ENCODE measurements around the gene DNAJC22. TPM values are rescaled to one million over a fixed set of nuclear protein-coding genes. Genes with fewer than 3 reads are reported as not detected.
A peak's percentile ranks its signal among the peaks of the same experiment; 100 is the strongest.

DNAJC22 gene
- total and polyA plus RNA-seq, 2 of the 13 experiments (the other 11 are each of a cell fraction or from before 2014, with no cell fraction given) = 25.2 to 31.7 TPM

- TF ChIP-seq ZNF572 (CRISPR knock-in tag; IDR thresholded peaks at IDR 0.05) = no peak
- TF ChIP-seq FOSL2 (CRISPR knock-in tag; IDR thresholded peaks at IDR 0.05) = no peak
- no peak for TF ChIP-seq AHR (CRISPR knock-in tag; IDR thresholded peaks at IDR 0.05)
- no peak for TF ChIP-seq RFX3 (CRISPR knock-in tag; IDR thresholded peaks at IDR 0.05)
- TF ChIP-seq ARID2 (CRISPR knock-in tag; IDR thresholded peaks at IDR 0.05; ENCODE audit: borderline replicate concordance) = peak; percentile 75; the same call in 1 of the 2 replicates
- TF ChIP-seq BHLHE40 (IDR thresholded peaks at IDR 0.05; ENCODE audit: low read length) = no peak
- TF ChIP-seq ZNF569 (CRISPR knock-in tag; IDR thresholded peaks at IDR 0.05; ENCODE audit: borderline replicate concordance) = no peak
- TF ChIP-seq ZNF782 (CRISPR knock-in tag; IDR thresholded peaks at IDR 0.05; ENCODE audit: borderline replicate concordance) = no peak
- TF ChIP-seq KDM5A (IDR thresholded peaks at IDR 0.05; ENCODE audit: borderline replicate concordance, low read length) = 0 out of 2 replicates have a peak, but pooled peaks have one; percentile 50
- TF ChIP-seq FOXK1 (CRISPR knock-in tag; IDR thresholded peaks at IDR 0.05; ENCODE audit: borderline replicate concordance, low read depth) = no peak
- TF ChIP-seq ZNF644 (CRISPR knock-in tag; IDR thresholded peaks at IDR 0.05; ENCODE audit: low read depth) = no peak
- no peak for TF ChIP-seq FOXJ3 (CRISPR knock-in tag; IDR thresholded peaks at IDR 0.05; ENCODE audit: borderline replicate concordance)
- TF ChIP-seq CBX1 (IDR thresholded peaks at IDR 0.05; ENCODE audit: low read depth) = no peak
- TF ChIP-seq, protein P1, sequence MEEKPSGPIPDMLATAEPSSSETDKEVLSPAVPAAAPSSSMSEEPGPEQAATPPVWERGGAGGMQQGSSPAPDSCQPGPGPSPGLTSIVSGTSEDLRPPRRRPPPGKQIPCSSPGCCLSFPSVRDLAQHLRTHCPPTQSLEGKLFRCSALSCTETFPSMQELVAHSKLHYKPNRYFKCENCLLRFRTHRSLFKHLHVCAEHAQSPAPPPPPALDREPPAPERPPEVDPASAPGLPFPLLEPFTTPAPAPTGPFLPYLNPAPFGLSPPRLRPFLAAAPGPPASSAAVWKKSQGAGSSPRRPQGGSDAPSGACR (CRISPR knock-in tag; IDR thresholded peaks at IDR 0.05) = no peak
- TF ChIP-seq, protein P2, sequence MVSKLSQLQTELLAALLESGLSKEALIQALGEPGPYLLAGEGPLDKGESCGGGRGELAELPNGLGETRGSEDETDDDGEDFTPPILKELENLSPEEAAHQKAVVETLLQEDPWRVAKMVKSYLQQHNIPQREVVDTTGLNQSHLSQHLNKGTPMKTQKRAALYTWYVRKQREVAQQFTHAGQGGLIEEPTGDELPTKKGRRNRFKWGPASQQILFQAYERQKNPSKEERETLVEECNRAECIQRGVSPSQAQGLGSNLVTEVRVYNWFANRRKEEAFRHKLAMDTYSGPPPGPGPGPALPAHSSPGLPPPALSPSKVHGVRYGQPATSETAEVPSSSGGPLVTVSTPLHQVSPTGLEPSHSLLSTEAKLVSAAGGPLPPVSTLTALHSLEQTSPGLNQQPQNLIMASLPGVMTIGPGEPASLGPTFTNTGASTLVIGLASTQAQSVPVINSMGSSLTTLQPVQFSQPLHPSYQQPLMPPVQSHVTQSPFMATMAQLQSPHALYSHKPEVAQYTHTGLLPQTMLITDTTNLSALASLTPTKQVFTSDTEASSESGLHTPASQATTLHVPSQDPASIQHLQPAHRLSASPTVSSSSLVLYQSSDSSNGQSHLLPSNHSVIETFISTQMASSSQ (IDR thresholded peaks at IDR 0.05; ENCODE audit: low read depth) = 0 out of 2 replicates have a peak, but pooled peaks have one; percentile 11
- TF ChIP-seq, protein P2 (CRISPR knock-in tag; IDR thresholded peaks at IDR 0.05; ENCODE audit: borderline replicate concordance) = no peak
- TF ChIP-seq NFYC (CRISPR knock-in tag; IDR thresholded peaks at IDR 0.05) = no peak
- TF ChIP-seq CHD2 (IDR thresholded peaks at IDR 0.05; ENCODE audit: low read depth, low read length) = peak; percentile 59; the same call in 1 of the 2 replicates
- no peak for TF ChIP-seq FLYWCH1 (CRISPR knock-in tag; IDR thresholded peaks at IDR 0.05)
- no peak for TF ChIP-seq TGIF2 (CRISPR knock-in tag; IDR thresholded peaks at IDR 0.05)
- TF ChIP-seq RXRA (CRISPR knock-in tag; IDR thresholded peaks at IDR 0.05) = no peak
- no peak for TF ChIP-seq MEIS1 (CRISPR knock-in tag; IDR thresholded peaks at IDR 0.05; ENCODE audit: borderline replicate concordance)
- peak; percentile 4 for TF ChIP-seq YY1 (IDR thresholded peaks at IDR 0.05; ENCODE audit: insufficient read depth, insufficient replicate concordance, low read depth, low read length)
- no peak for TF ChIP-seq NKX3-1 (CRISPR knock-in tag; IDR thresholded peaks at IDR 0.05)
- no peak for TF ChIP-seq NFE2 (CRISPR knock-in tag; IDR thresholded peaks at IDR 0.05)
- TF ChIP-seq ZNF629 (CRISPR knock-in tag; conservative IDR thresholded peaks at IDR 0.05) = no peak
- TF ChIP-seq ZNF33B (CRISPR knock-in tag; IDR thresholded peaks at IDR 0.05) = no peak; the same call in 1 of the 2 replicates
- TF ChIP-seq ELF1 (CRISPR knock-in tag; IDR thresholded peaks at IDR 0.05) = no peak
- no peak for TF ChIP-seq SALL2 (CRISPR knock-in tag; IDR thresholded peaks at IDR 0.05)
Measured at GRCh38 chr12:49367381-49368239, 20.9 kb downstream of the DNAJC22 start, which contains the start of gene SPATS2 (continued).
